ENCODE results near the gene PIAS1. TPM values are rescaled to one million over a fixed set of nuclear protein-coding genes. Genes with fewer than 3 reads are reported as not detected.
A peak's percentile ranks its signal among the peaks of the same experiment; 100 is the strongest.
"Not testable (repeated sequence)": the region's sequence is repeated elsewhere in the genome, so short reads cannot be mapped to it uniquely, and the experiment has no call there.

The PIAS1 gene
- total RNA-seq, 2 experiments from 2014 or later = 20.4 to 24.4 TPM

GRCh38 chr15:68052431-68052830 lies 1.7 kb upstream of the PIAS1 start:
- Mint-ChIP-seq H3K27me3 (peaks cover 30% of the 10 kb centered on the region), H3K4me3 (no peak overlapping the region), H3K36me3 (peaks cover 2% of the 10 kb centered on the region), H3K27ac (no peak overlapping the region), H3K9me3 (peaks cover 3% of the 10 kb centered on the region), H3K4me1 (peaks cover 34% of the 10 kb centered on the region)
- DNase-seq = no peak

GRCh38 chr15:68053001-68053400 lies 1.1 kb upstream of the PIAS1 start:
- H3K4me3 Mint-ChIP-seq = peak overlapping the region; percentile 14
- peaks cover 3% of the 10 kb centered on the region for H3K9me3 Mint-ChIP-seq
- peaks cover 2% of the 10 kb centered on the region for H3K36me3 Mint-ChIP-seq
- H3K27ac Mint-ChIP-seq = no peak overlapping the region
- no peak for DNase-seq
- peaks cover 30% of the 10 kb centered on the region for H3K27me3 Mint-ChIP-seq
- peaks cover 40% of the 10 kb centered on the region for H3K4me1 Mint-ChIP-seq

- Mint-ChIP-seq H3K4me3 (peak overlapping the region; percentile 96), H3K27ac (peak overlapping the region; percentile 95), H3K27me3 (peaks cover 23% of the 10 kb centered on the region), H3K9me3 (peaks cover 3% of the 10 kb centered on the region), H3K4me1 (peaks cover 46% of the 10 kb centered on the region), H3K36me3 (peaks cover 2% of the 10 kb centered on the region)
- DNase-seq = peak; percentile 50
Observed at GRCh38 chr15:68054628-68055223, 611 bp downstream of the PIAS1 start.

GRCh38 chr15:68055224-68055705 lies 1.1 kb downstream of the PIAS1 start:
- Mint-ChIP-seq H3K27ac (peak overlapping the region; percentile 95), H3K4me1 (peaks cover 48% of the 10 kb centered on the region), H3K9me3 (peaks cover 3% of the 10 kb centered on the region), H3K4me3 (peak overlapping the region; percentile 96), H3K27me3 (peaks cover 23% of the 10 kb centered on the region), H3K36me3 (peaks cover 2% of the 10 kb centered on the region)
- peak; percentile 73 for DNase-seq

- Mint-ChIP-seq H3K27me3 (peaks cover 19% of the 10 kb centered on the region), H3K9me3 (peaks cover 3% of the 10 kb centered on the region), H3K27ac (no peak overlapping the region), H3K4me3 (peak overlapping the region; percentile 96), H3K36me3 (peaks cover 2% of the 10 kb centered on the region), H3K4me1 (peaks cover 53% of the 10 kb centered on the region)
- DNase-seq = no peak
Observed at GRCh38 chr15:68056097-68056865, 2.2 kb downstream of the PIAS1 start.

- Mint-ChIP-seq H3K27me3 (peaks cover 11% of the 10 kb centered on the region), H3K4me3 (peak overlapping the region; percentile 27), H3K36me3 (peaks cover 2% of the 10 kb centered on the region), H3K9me3 (peaks cover 3% of the 10 kb centered on the region), H3K4me1 (peaks cover 59% of the 10 kb centered on the region), H3K27ac (no peak overlapping the region)
- DNase-seq = no peak
Observed at GRCh38 chr15:68057034-68057433, 2.9 kb downstream of the PIAS1 start.

GRCh38 chr15:68057758-68058157 lies 3.6 kb downstream of the PIAS1 start:
- no peak for DNase-seq
- peaks cover 64% of the 10 kb centered on the region for H3K4me1 Mint-ChIP-seq
- no peak overlapping the region for H3K27ac Mint-ChIP-seq
- peaks cover 2% of the 10 kb centered on the region for H3K36me3 Mint-ChIP-seq
- peaks cover 4% of the 10 kb centered on the region for H3K27me3 Mint-ChIP-seq
- no peaks in the 10 kb centered on the region for H3K9me3 Mint-ChIP-seq
- H3K4me3 Mint-ChIP-seq = peak overlapping the region; percentile 32

- H3K9me3 Mint-ChIP-seq, H3K27ac Mint-ChIP-seq, H3K27me3 Mint-ChIP-seq, DNase-seq, H3K4me3 Mint-ChIP-seq, H3K36me3 Mint-ChIP-seq: not testable (repeated sequence)
- peaks cover 57% of the 10 kb centered on the region for H3K4me1 Mint-ChIP-seq
Observed at GRCh38 chr15:68058970-68059369, 4.9 kb downstream of the PIAS1 start.

GRCh38 chr15:68059630-68060029 lies 5.5 kb downstream of the PIAS1 start:
- DNase-seq = no peak
- Mint-ChIP-seq H3K27me3 (no peaks in the 10 kb centered on the region), H3K27ac (no peak overlapping the region), H3K36me3 (peaks cover 2% of the 10 kb centered on the region), H3K4me3 (no peak overlapping the region), H3K9me3 (no peaks in the 10 kb centered on the region), H3K4me1 (peaks cover 57% of the 10 kb centered on the region)

GRCh38 chr15:68061171-68061570 lies 7.1 kb downstream of the PIAS1 start:
- no peak for DNase-seq
- Mint-ChIP-seq H3K4me1 (peaks cover 52% of the 10 kb centered on the region), H3K9me3 (no peaks in the 10 kb centered on the region), H3K27ac (no peak overlapping the region), H3K4me3 (no peak overlapping the region), H3K36me3 (no peaks in the 10 kb centered on the region), H3K27me3 (no peaks in the 10 kb centered on the region)

- peaks cover 3% of the 10 kb centered on the region for H3K36me3 Mint-ChIP-seq
- H3K27me3 Mint-ChIP-seq = no peaks in the 10 kb centered on the region
- H3K9me3 Mint-ChIP-seq = no peaks in the 10 kb centered on the region
- no peak overlapping the region for H3K4me3 Mint-ChIP-seq
- H3K27ac Mint-ChIP-seq = peak overlapping the region; percentile 10
- H3K4me1 Mint-ChIP-seq = peaks cover 51% of the 10 kb centered on the region
- no peak for DNase-seq
Observed at GRCh38 chr15:68061602-68062001, 7.5 kb downstream of the PIAS1 start.

GRCh38 chr15:68062214-68062613 lies 8.1 kb downstream of the PIAS1 start:
- Mint-ChIP-seq H3K27ac (no peak overlapping the region), H3K4me3 (no peak overlapping the region), H3K27me3 (no peaks in the 10 kb centered on the region), H3K4me1 (peaks cover 50% of the 10 kb centered on the region), H3K9me3 (no peaks in the 10 kb centered on the region), H3K36me3 (peaks cover 4% of the 10 kb centered on the region)
- DNase-seq = no peak

GRCh38 chr15:68062946-68063465 lies 8.9 kb downstream of the PIAS1 start:
- Mint-ChIP-seq H3K27ac (no peak overlapping the region), H3K9me3 (no peaks in the 10 kb centered on the region), H3K36me3 (peaks cover 7% of the 10 kb centered on the region), H3K4me1 (peaks cover 43% of the 10 kb centered on the region), H3K27me3 (no peaks in the 10 kb centered on the region), H3K4me3 (no peak overlapping the region)
- no peak for DNase-seq

GRCh38 chr15:68063606-68064005 lies 9.5 kb downstream of the PIAS1 start:
- no peaks in the 10 kb centered on the region for H3K27me3 Mint-ChIP-seq
- no peak overlapping the region for H3K4me3 Mint-ChIP-seq
- no peak overlapping the region for H3K27ac Mint-ChIP-seq
- peaks cover 43% of the 10 kb centered on the region for H3K4me1 Mint-ChIP-seq
- no peak for DNase-seq
- H3K9me3 Mint-ChIP-seq = no peaks in the 10 kb centered on the region
- peaks cover 7% of the 10 kb centered on the region for H3K36me3 Mint-ChIP-seq

- no peak for DNase-seq
- peaks cover 29% of the 10 kb centered on the region for H3K36me3 Mint-ChIP-seq
- H3K4me1 Mint-ChIP-seq = peaks cover 60% of the 10 kb centered on the region
- H3K4me3 Mint-ChIP-seq = no peak overlapping the region
- no peaks in the 10 kb centered on the region for H3K27me3 Mint-ChIP-seq
- H3K27ac Mint-ChIP-seq = no peak overlapping the region
- H3K9me3 Mint-ChIP-seq = no peaks in the 10 kb centered on the region
Observed at GRCh38 chr15:68073576-68074288, 19.6 kb downstream of the PIAS1 start.

Measured in activated naive CD8-positive, alpha-beta T cell treated with anti-CD3 and anti-CD28 coated beads for 36 hours (primary cell).